ENCODE results near the gene DTD1.

DNA sequence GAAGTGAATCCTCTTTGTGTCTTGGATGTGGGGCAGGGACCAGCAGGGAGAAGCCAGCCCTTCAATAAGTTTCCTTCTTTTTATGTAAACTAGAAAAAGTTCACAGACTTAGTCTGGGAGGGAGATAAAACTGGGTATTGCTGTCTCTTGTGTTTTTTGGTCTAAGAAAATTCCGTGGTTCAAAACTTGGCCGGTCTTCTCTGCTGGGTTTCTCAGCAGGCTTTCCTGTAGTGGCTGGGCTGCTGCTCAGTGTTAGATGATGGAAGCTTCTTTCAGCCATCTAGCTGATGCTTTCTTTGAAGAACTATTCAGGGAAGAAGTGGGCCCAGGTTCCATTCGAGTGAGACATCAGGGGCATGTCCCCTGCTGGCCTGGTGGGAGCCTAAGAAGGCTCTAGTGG lies 155.0 kb downstream of the DTD1 start:
- no peak for TF ChIP-seq POLR2A (IDR thresholded peaks at IDR 0.05)
- TF ChIP-seq, protein P1, sequence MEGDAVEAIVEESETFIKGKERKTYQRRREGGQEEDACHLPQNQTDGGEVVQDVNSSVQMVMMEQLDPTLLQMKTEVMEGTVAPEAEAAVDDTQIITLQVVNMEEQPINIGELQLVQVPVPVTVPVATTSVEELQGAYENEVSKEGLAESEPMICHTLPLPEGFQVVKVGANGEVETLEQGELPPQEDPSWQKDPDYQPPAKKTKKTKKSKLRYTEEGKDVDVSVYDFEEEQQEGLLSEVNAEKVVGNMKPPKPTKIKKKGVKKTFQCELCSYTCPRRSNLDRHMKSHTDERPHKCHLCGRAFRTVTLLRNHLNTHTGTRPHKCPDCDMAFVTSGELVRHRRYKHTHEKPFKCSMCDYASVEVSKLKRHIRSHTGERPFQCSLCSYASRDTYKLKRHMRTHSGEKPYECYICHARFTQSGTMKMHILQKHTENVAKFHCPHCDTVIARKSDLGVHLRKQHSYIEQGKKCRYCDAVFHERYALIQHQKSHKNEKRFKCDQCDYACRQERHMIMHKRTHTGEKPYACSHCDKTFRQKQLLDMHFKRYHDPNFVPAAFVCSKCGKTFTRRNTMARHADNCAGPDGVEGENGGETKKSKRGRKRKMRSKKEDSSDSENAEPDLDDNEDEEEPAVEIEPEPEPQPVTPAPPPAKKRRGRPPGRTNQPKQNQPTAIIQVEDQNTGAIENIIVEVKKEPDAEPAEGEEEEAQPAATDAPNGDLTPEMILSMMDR (IDR thresholded peaks at IDR 0.05): no peak

All from testis (tissue), 2 donors.